GM12891 (cell line): Measurements from ENCODE around the gene NPR1. TPM values are rescaled to one million over a fixed set of nuclear protein-coding genes. Genes with fewer than 3 reads are reported as not detected.
A peak's percentile ranks its signal among the peaks of the same experiment; 100 is the strongest.

ENCODE experiments used
- DNase-seq: peaks from one replicate; pipeline ENCODE4 v3.0.0; 2011; ENCODE audit warnings: low spot score; ENCODE audit not compliant: insufficient read length
- FAIRE-seq: peaks from 2 replicates; lab custom pipeline; 2011; peaks lifted over from hg19 to GRCh38; lab: Jason Lieb, UNC
- PAX5 ChIP-seq: IDR thresholded peaks from 2 replicates; pipeline ENCODE4 v1.6.1; 2011; ENCODE audit warnings: low read length, moderate library complexity, mild to moderate bottlenecking; ENCODE audit not compliant: insufficient read depth, severe bottlenecking
- POLR2A ChIP-seq: IDR thresholded peaks from 2 replicates; pipeline ENCODE4 v1.6.1; 2011; ENCODE audit warnings: low read depth, low read length, control low read depth
- POLR2AphosphoS5 ChIP-seq: IDR thresholded peaks from 2 replicates; pipeline ENCODE4 v1.6.1; 2011; ENCODE audit warnings: low read depth, low read length, control low read depth
- POU2F2 ChIP-seq: IDR thresholded peaks from 2 replicates; pipeline ENCODE4 v1.6.1; 2011; ENCODE audit warnings: low read depth, mild to moderate bottlenecking, control low read depth, low read length, moderate library complexity
- SPI1 ChIP-seq: IDR thresholded peaks from 2 replicates; pipeline ENCODE4 v1.6.1; 2011; ENCODE audit warnings: low read depth, low read length, control low read depth
- TAF1 ChIP-seq: IDR thresholded peaks from 2 replicates; pipeline ENCODE4 v1.6.1; 2011; ENCODE audit warnings: low read depth, low read length, control low read depth
- polyA plus RNA-seq: library from polyadenylated mRNA; unstranded; fragments of >200 nt; gene quantifications from one replicate; pipeline ENCODE4 v1.2.1, GENCODE V29; 2012; ENCODE audit warnings: low read depth, missing spikeins, inconsistent platforms; ENCODE audit not compliant: missing spikeins

The NPR1 gene
- polyA plus RNA-seq: 0.32 TPM

DNA sequence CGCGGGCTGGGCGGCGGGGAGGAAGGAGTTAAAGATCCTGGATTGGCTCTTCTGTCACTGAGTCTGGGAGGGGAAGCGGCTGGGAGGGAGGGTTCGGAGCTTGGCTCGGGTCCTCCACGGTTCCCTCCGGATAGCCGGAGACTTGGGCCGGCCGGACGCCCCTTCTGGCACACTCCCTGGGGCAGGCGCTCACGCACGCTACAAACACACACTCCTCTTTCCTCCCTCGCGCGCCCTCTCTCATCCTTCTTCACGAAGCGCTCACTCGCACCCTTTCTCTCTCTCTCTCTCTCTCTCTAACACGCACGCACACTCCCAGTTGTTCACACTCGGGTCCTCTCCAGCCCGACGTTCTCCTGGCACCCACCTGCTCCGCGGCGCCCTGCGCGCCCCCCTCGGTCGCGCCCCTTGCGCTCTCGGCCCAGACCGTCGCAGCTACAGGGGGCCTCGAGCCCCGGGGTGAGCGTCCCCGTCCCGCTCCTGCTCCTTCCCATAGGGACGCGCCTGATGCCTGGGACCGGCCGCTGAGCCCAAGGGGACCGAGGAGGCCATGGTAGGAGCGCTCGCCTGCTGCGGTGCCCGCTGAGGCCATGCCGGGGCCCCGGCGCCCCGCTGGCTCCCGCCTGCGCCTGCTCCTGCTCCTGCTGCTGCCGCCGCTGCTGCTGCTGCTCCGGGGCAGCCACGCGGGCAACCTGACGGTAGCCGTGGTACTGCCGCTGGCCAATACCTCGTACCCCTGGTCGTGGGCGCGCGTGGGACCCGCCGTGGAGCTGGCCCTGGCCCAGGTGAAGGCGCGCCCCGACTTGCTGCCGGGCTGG, at the start of gene NPR1:
Gene NPR1 (plus strand): TSS at position 170 of the 818 bp plus-strand sequence. CDS start 421 bp downstream, at position 591.
- FAIRE-seq: peak; percentile 45

DNA sequence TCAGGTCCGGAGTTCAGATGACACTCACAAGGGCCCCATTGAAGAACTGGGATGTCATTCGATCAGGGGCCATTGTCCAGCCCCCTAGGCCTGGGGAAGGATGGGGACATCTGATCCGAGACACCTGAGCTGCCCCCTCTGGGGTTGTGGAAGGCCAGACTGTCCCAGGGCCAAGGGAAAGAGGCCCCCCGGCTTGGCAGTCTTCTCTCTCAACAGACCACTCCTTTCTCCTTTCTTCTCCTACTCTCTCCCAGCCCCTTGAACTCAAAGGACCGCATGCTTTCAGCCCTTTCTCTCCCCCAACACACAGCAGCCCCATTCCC, 49.2 kb upstream of the NPR1 start:
- TF ChIP-seq TAF1 (no peak), SPI1 (no peak), POLR2AphosphoS5 (no peak), PAX5 (no peak), POLR2A (no peak), POU2F2 (no peak)
- DNase-seq: no peak
- FAIRE-seq: no peak

More for the DNA sequence above, at the start of gene NPR1:
- TF ChIP-seq SPI1: no peak
- TF ChIP-seq POLR2A: no peak
- TF ChIP-seq POU2F2: no peak
- TF ChIP-seq PAX5: no peak
- no peak for TF ChIP-seq TAF1
- DNase-seq: no peak

DNA sequence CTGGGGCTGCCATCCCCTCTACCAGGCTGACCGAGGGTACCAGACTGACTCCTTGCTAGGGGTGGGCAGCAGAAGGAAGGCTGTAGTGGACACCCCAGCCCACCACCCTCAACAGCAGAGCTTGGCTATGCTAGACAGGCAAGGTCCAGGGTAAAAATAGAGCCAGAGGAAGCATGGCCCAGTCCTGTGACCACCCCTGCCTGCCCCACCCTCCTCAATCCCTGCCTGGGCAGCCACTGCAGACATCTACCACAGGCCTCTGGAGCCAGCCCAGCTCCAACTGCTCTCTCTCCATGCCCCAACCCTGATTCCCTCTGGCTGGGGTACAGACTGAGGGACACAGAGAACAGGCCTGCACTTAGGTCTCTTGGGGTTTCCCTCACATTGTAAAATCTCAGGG, 48.5 kb upstream of the NPR1 start:
- FAIRE-seq (no peak), DNase-seq (no peak)
- TF ChIP-seq PAX5 (no peak), TAF1 (no peak), POU2F2 (no peak), SPI1 (no peak)

DNA sequence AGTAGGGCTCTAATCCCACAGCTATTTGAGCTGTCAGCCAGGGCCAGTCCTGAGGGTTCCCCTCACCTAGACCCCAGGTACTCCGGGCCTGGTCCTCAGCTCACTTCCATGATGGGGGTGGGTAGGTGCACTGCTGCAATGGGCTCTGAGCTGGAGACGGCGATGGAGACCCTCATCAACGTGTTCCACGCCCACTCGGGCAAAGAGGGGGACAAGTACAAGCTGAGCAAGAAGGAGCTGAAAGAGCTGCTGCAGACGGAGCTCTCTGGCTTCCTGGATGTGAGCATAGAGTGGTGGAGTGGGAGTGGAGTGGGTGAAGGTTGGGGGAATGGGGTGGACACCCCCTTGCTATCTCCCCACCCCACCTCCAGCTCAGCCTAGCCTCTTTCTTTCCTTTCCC, 48.1 kb upstream of the NPR1 start:
- TF ChIP-seq POLR2A (no peak), TAF1 (no peak), PAX5 (no peak), POLR2AphosphoS5 (no peak), SPI1 (no peak), POU2F2 (no peak)
- FAIRE-seq (no peak), DNase-seq (no peak)

DNA sequence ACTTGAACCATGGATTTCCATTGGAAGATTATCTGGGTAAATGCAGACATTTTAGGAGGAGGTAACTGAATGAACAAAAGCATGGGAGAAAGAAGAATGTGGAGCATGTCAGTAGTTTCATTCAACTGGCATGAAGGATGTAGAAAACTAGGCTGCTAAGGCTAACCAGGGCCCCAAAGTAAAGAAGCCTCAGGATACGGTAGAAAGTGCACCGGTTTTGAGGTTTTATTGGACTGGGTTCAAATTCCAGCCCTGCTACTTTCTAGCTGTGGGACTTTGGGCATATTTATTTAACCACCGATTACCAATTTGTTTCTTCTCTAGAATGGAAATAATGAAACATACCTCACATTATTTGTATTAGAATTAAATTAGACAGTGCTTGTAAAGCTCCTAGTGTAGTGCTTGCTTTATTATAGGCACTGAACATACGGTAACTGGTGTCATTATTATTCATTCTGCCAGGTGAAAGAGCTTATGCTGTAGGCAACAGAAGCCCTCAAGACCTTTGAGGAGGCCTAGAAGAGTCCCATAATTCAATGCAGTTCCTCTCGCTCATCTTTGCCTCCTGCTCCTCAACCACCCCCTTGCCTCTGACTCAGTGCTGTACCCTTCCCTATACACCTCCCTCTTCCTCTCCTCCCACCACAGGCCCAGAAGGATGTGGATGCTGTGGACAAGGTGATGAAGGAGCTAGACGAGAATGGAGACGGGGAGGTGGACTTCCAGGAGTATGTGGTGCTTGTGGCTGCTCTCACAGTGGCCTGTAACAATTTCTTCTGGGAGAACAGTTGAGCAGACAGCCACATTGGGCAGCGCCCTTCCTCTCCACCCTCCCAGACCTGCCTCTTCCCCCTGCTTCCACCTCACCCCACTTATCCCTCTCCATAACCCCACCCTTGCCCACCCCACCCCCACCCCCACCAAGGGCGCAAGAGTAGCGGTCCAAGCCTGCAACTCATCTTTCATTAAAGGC, 47.2 kb upstream of the NPR1 start:
- no peak for FAIRE-seq
- TF ChIP-seq TAF1 (no peak), POLR2A (no peak), POLR2AphosphoS5 (no peak)
- DNase-seq: no peak

DNA sequence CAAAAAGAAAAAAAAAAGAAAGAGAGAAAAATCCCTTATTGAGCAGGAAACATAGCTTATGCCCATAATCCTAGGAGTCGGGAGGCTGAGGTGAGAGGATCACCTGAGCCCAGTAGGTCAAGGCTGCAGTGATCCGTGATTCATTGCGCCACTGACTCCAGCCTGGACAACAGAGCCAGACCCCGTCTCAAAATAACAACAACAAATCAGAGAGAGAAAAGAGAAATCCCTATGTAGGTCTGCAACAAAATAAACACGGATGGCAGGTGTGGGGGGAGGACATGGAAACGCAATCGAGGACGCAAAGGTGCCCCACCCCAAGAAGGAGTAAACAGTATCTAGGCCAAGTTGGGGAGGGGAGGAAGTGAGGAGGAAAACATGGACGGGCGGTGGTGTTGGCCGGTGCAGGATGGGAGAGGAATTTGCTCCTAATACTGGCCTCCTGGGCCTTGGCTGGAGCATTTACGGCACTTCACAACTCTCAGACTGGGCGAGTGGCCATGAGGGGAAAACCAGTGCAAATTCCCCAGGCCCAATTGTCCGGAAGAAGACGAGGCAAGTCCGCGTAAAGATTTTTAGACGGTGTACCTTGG, 45.2 kb upstream of the NPR1 start:
- FAIRE-seq (no peak), DNase-seq (no peak)
- TF ChIP-seq SPI1 (no peak; the same call in 1 of the 2 replicates), PAX5 (no peak), TAF1 (no peak), POU2F2 (no peak), POLR2AphosphoS5 (no peak), POLR2A (no peak)

DNA sequence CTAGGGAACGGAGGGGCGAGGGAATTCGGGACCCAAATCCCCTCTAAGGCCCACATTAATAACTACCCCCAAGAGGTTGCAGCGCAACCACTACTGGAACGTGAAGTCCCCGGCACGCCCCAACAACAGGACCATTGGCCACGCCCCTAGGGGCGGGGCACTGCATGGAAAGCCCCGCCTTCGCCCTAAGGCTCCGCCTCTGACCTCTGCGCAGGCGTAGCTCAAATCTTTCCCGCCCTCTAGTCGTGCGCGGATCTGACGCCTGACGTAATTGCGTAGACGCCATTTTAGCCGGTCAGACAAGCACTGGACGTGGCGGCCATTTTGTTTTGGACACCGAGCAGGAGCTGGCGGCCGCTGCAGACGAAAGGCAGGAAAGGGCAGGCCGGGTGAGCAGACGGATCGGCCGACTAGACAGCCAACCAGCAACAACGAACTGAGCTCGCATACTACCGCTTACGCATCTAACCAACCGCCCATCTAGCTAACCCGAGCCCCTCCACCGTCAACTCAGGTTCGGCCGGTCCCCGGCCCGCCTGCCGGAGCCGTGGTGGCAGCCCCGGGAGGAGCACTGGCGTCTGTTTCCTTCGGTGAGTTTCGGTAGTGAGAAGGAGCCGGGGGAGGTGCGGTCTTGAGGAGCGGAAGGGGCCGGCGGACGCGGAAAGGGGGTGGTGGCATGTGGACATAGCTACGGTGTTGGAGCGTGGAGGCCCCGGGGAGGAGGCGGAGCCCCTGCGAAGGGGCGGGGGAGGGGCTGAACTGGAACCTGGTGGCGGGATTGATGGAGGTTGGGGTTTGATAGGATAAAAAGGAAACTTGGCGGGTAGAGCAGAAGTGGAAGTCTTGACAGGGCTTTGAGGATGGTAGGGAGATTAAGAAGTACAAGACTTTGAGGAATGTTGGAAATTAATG, 44.5 kb upstream of the NPR1 start, which contains the start of gene CHTOP:
Gene CHTOP (plus strand): TSS at position 313 of the 912 bp plus-strand sequence. CDS start 2,523 bp downstream, outside the sequence.
- TF ChIP-seq PAX5: no peak
- peak; percentile 97 for TF ChIP-seq POLR2A
- no peak for TF ChIP-seq SPI1
- TF ChIP-seq POU2F2: peak; percentile 87; the same call in 1 of the 2 replicates
- peak; percentile 76 for TF ChIP-seq TAF1
- peak; percentile 97 for TF ChIP-seq POLR2AphosphoS5
- FAIRE-seq (peak; percentile 98), DNase-seq (peak; percentile 94)

DNA sequence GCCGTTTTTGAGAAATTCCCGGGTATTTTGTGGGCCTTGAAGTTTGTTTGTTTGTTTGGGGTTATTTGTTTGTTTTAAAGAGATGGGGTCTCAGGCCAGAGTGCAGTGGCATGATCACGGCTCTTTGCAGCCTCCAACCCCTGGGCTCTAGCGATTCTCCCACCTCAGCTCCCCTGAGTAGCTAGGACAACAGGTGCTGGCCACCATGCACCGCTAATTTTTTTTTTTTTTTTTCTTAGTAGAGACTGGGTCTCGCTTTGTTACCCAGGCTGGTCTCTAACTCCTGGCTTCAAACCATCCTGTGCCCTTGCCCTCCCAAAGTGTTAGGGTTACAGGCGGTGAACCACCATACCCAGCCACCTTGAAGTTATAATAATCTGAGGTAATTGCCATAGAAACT, 42.6 kb upstream of the NPR1 start:
- DNase-seq (no peak), FAIRE-seq (no peak)
- no peak for TF ChIP-seq POLR2AphosphoS5
- TF ChIP-seq POLR2A: no peak
- TF ChIP-seq PAX5: no peak
- TF ChIP-seq POU2F2: no peak
- no peak for TF ChIP-seq SPI1
- TF ChIP-seq TAF1: no peak

DNA sequence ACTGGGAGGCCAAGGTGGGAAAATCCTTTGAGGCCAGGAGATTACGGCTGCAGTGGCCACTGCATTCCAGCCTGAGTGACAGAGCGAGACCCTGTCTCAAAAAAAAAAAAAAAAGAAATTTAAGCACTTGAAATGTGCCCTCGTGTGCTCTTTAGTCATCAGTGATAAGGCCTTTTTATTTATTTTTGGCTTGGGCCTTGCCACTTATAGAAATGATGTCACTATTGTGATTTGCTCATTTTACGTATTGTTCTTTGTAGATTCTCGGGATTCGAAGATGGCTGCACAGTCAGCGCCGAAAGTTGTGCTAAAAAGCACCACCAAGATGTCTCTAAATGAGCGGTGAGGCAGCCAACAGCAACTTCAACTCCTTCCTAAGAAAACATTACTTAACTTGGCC, 42.2 kb upstream of the NPR1 start:
- no peak for DNase-seq
- TF ChIP-seq POLR2AphosphoS5 (no peak), POLR2A (no peak), POU2F2 (no peak), SPI1 (no peak), PAX5 (no peak), TAF1 (no peak)
- FAIRE-seq: no peak
